Left ventricle myocardium inferior (tissue), 1 donor: ENCODE measurements around the gene SULT4A1. TPM values are rescaled to one million over a fixed set of nuclear protein-coding genes. Genes with fewer than 3 reads are reported as not detected.

ENCODE experiments used
- DNase-seq: peaks from one replicate; pipeline ENCODE4 v3.0.0-alpha.2; 2020
- H3K27ac ChIP-seq: fragments of 200-600 bp; replicated peaks from 2 replicates; pipeline ENCODE4 v1.8.0; 2021
- H3K27me3 ChIP-seq: fragments of 200-600 bp; 2 replicates; pipeline ENCODE4 v1.8.0; 2021; ENCODE audit warnings: low read depth
- H3K36me3 ChIP-seq: fragments of 200-600 bp; 2 replicates; pipeline ENCODE4 v1.8.0; 2021
- H3K4me1 ChIP-seq: fragments of 200-600 bp; 2 replicates; pipeline ENCODE4 v1.8.0; 2021
- H3K4me3 ChIP-seq: fragments of 200-600 bp; 2 replicates; pipeline ENCODE4 v1.8.0; 2021; ENCODE audit warnings: mild to moderate bottlenecking, moderate library complexity
- H3K9me3 ChIP-seq: fragments of 200-600 bp; replicated peaks from 2 replicates; pipeline ENCODE4 v1.8.0; 2021
- CTCF ChIP-seq: fragments of 200-600 bp; IDR thresholded peaks from 2 replicates; pipeline ENCODE4 v1.8.0; 2021; ENCODE audit warnings: antibody characterized with exemption, mild to moderate bottlenecking, borderline replicate concordance
- intact Hi-C: fragments of 100-400 bp; cut with micrococcal nuclease; formaldehyde crosslinking; loops from one replicate; pipeline ENCODE4 v1.11.0; 2022
- total RNA-seq: library from RNA; stranded (reverse); fragmentation: NEBNext Ultra II Directional; extraction: Animal tissue kit (Norgen Biotek cat#: 25700); gene quantifications from one replicate; pipeline ENCODE4 v1.2.1, GENCODE V29; 2021
- donor health status: DM: no; HTN: yes; CAD: no; lungs with severe emphysema.

SULT4A1 gene
- total RNA-seq, 1 donor from 2014 or later: 0.08 TPM

- Histone ChIP-seq H3K9me3 (no peaks in the 10 kb centered on the region), H3K4me1 (peaks cover 38% of the 10 kb centered on the region), H3K27me3 (peaks cover 8% of the 10 kb centered on the region), H3K36me3 (no peaks in the 10 kb centered on the region), H3K4me3 (peak overlapping the region; percentile 35), H3K27ac (peak overlapping the region; percentile 90)
- DNase-seq: peak; percentile 87
- TF ChIP-seq CTCF: no peak
- intact Hi-C loops: no loop called here
Measured at GRCh38 chr22:43829904-43830851, 32.1 kb downstream of the SULT4A1 start.

- peak overlapping the region; percentile 35 for H3K4me3 ChIP-seq
- intact Hi-C loops: no loop called here
- peak overlapping the region; percentile 90 for H3K27ac ChIP-seq
Measured at GRCh38 chr22:43828998-43829782, 33.1 kb downstream of the SULT4A1 start.

GRCh38 chr22:43828725-43828997, 33.7 kb downstream of the SULT4A1 start:
- H3K4me3 ChIP-seq: no peak overlapping the region
- H3K9me3 ChIP-seq: no peaks in the 10 kb centered on the region
- peaks cover 34% of the 10 kb centered on the region for H3K4me1 ChIP-seq
- no peak for DNase-seq
- peaks cover 18% of the 10 kb centered on the region for H3K27me3 ChIP-seq
- no peaks in the 10 kb centered on the region for H3K36me3 ChIP-seq
- TF ChIP-seq CTCF: no peak
- intact Hi-C loops: no loop called here
- peak overlapping the region; percentile 90 for H3K27ac ChIP-seq

More at GRCh38 chr22:43828998-43829782, 33.1 kb downstream of the SULT4A1 start:
- Histone ChIP-seq H3K9me3 (no peaks in the 10 kb centered on the region), H3K4me1 (peaks cover 38% of the 10 kb centered on the region), H3K27me3 (peaks cover 16% of the 10 kb centered on the region), H3K36me3 (no peaks in the 10 kb centered on the region)
- TF ChIP-seq CTCF: peak; percentile 61
- peak; percentile 88 for DNase-seq

- DNase-seq: no peak
- intact Hi-C loops: no loop called here
Measured at GRCh38 chr22:43827926-43828724, 34.2 kb downstream of the SULT4A1 start.

More at GRCh38 chr22:43827926-43828724, 34.2 kb downstream of the SULT4A1 start:
- Histone ChIP-seq H3K27me3 (peaks cover 22% of the 10 kb centered on the region), H3K4me3 (no peak overlapping the region), H3K4me1 (peaks cover 29% of the 10 kb centered on the region), H3K27ac (peak overlapping the region; percentile 90), H3K36me3 (no peaks in the 10 kb centered on the region), H3K9me3 (no peaks in the 10 kb centered on the region)
- no peak for TF ChIP-seq CTCF
